Heart left ventricle (tissue), 16 donors: ENCODE data around the gene DCUN1D2. TPM values are rescaled to one million over a fixed set of nuclear protein-coding genes. Genes with fewer than 3 reads are reported as not detected.
"Not testable (repeated sequence)": the region's sequence is repeated elsewhere in the genome, so short reads cannot be mapped to it uniquely, and the experiment has no call there.

ENCODE experiments used
- ATAC-seq, 4 donors: fragments of 200-7000 bp; cut with Tn5 transposase; one replicate each; pipeline ENCODE4 v1.9.1; 2020 to 2022; ENCODE audit warnings: moderate library complexity in 4 of 4, mild to moderate bottlenecking in 3 of 4, moderate number of reproducible peaks in 1 of 4
- DNase-seq, 5 donors: peaks; one replicate each; pipeline ENCODE4 v3.0.0-alpha.2; 2020
- H3K27ac ChIP-seq, 12 donors: fragments of 200-600 bp; sonication (generic) in 4 of 12; one replicate each; pipeline versions ENCODE4 v1.5.0 to v1.8.0; 2016 to 2022; ENCODE audit warnings: mild to moderate bottlenecking in 2 of 12
- H3K27me3 ChIP-seq, 9 donors: fragments of 200-600 bp; sonication (generic) in 2 of 9; one replicate each; pipeline versions ENCODE4 v1.5.1 to v1.8.0; 2016 to 2022; ENCODE audit warnings: mild to moderate bottlenecking in 3 of 9
- H3K36me3 ChIP-seq, 9 donors: fragments of 200-600 bp; sonication (generic) in 2 of 9; one replicate each; pipeline versions ENCODE4 v1.5.0 to v1.8.0; 2018 to 2022; ENCODE audit warnings: mild to moderate bottlenecking in 2 of 9
- H3K4me1 ChIP-seq, 12 donors: fragments of 200-600 bp; sonication (generic) in 4 of 12; one replicate each; pipeline versions ENCODE4 v1.5.0 to v1.8.0; 2016 to 2022; ENCODE audit warnings: mild to moderate bottlenecking in 3 of 12
- H3K4me3 ChIP-seq, 12 donors: fragments of 200-600 bp; sonication (generic) in 4 of 12; one replicate each; pipeline versions ENCODE4 v1.5.0 to v1.8.0; 2017 to 2022; ENCODE audit warnings: mild to moderate bottlenecking in 9 of 12, moderate library complexity in 4 of 12
- H3K9me3 ChIP-seq, 12 donors: fragments of 200-600 bp; sonication (generic) in 4 of 12; one replicate each; pipeline versions ENCODE4 v1.5.0 to v1.8.0; 2016 to 2022; ENCODE audit warnings: mild to moderate bottlenecking in 1 of 12
- CTCF ChIP-seq, 12 donors: fragments of 200-600 bp; sonication (generic) in 4 of 12; IDR thresholded peaks; one replicate each; pipeline versions ENCODE4 v1.5.0 to v1.8.0; 2018 to 2022; ENCODE audit warnings: antibody characterized with exemption in 12 of 12, mild to moderate bottlenecking in 5 of 12
- POLR2A ChIP-seq, 2 donors: fragments of 450-650 bp; IDR thresholded peaks; one replicate each; pipeline ENCODE4 v1.6.1; 2017; ENCODE audit warnings: antibody characterized with exemption in 2 of 2, mild to moderate bottlenecking in 2 of 2, moderate library complexity in 2 of 2
- WGBS, 4 donors: extraction: QIAGEN DNeasy Blood & Tissue Kit in 2 of 4; methylation state at CpG; one replicate each; pipeline versions ENCODE4 v1.1.5 to v1.1.7; 2013 to 2018; 5-methylcytosine and 5-hydroxymethylcytosine counted together
- intact Hi-C, 10 donors: fragments of 100-400 bp; cut with DNase I; formaldehyde crosslinking; loops; one replicate each; pipeline versions ENCODE4 v1.11.1 to v1.14.2; 2022
- polyA plus RNA-seq, 2 donors: library from polyadenylated mRNA; stranded (reverse); fragments of 200-250 nt; gene quantifications; one replicate each; pipeline ENCODE4 v1.2.3, GENCODE V29; 2013
- total RNA-seq, 9 donors: library from RNA; depleted of rRNA in 2 of 9; stranded (reverse); fragments of >200 nt in 2 of 9; fragmentation: NEBNext Ultra II Directional in 3 of 9; extraction: Animal tissue kit (Norgen Biotek cat#: 25700) in 3 of 9; gene quantifications; one replicate each; pipeline versions ENCODE4 v1.1.0 to v1.2.4, GENCODE V29; 2016 to 2023
- donor health status: ischemic (EF 13 %, LVEDD 7.1; RV severe dilation, severe dysfunction).
- donor health status: healthy with polysubstance abuse.
- donor health status: DM: no; HTN: yes; CAD: no.
- donor health status: DM: no; HTN: no; CAD: no.
- donor health status: ischemic (EF 25% LVEDD 6.9; RV normal size, moderate dysfunction).
- donor health status: ischemic (EF 25% LVEDD 5.7; RV mildly dilated, moderate dysfunction).
- donor health status: healthy.
- donor health status: DM: yes; HTN: yes; CAD: no.
- donor health status: ischemic (EF 35%, LVEDD 5.7; RV mildly dilated, moderate dysfunction).
- donor health status: nonischemic (EF 11% LVEDD 7.7; RV severe dilation, severe dysfunction).
- donor health status: DM: yes; HTN: yes; CAD: no.
- donor health status: PGD.
- donor health status: ischemic (EF 29% LVEDD 5.4; RV normal size, mild dysfunction).
- donor health status: nonischemic (EF 23%, LVEDD 6.1; RV moderate dilation, normal function).

DCUN1D2 gene
- total and polyA plus RNA-seq, 11 donors, result 68.7 to 247 (median 153) TPM

- WGBS, 4 donors, result 43 to 56% (median 50%) methylated on average over 4 of the region's 4 CpGs
- Histone ChIP-seq H3K36me3 (peaks cover 0 to 31% (median 26%) of the 10 kb centered on the region in 9 donors), H3K27me3 (no peaks in the 10 kb centered on the region), H3K4me3 (peak overlapping the region; percentile 37 to 76 (median 62)), H3K4me1 (peaks cover 0 to 51% (median 25%) of the 10 kb centered on the region in 12 donors), H3K9me3 (no peaks in the 10 kb centered on the region), H3K27ac (peak overlapping the region; percentile 70 to 96 (median 88))
- ATAC-seq, result no peak
- DNase-seq, result no peak
- intact Hi-C loops, result loop anchor here in 3 of 10 donors (2.0 to 5.0 kb wide), 2 partner anchors 40 to 52 kb away; partner anchors contain the start of gene DCUN1D2 (in 2 of the 3)
- TF ChIP-seq POLR2A (IDR thresholded peaks at IDR 0.05), result no peak
- TF ChIP-seq CTCF (IDR thresholded peaks at IDR 0.05), result no peak
Measured at GRCh38 chr13:113452466-113452865, 38.0 kb downstream of the DCUN1D2 start.

GRCh38 chr13:113451951-113452421, 38.5 kb downstream of the DCUN1D2 start:
- intact Hi-C loops, result loop anchor here in 3 of 10 donors (2.0 to 5.0 kb wide), 2 partner anchors 40 to 51 kb away; partner anchors contain the start of gene DCUN1D2 (in 2 of the 3)
- DNase-seq, result peak; percentile 75 to 89 (median 81)
- H3K27ac ChIP-seq, result peak overlapping the region; percentile 64 to 96 (median 88)
- peaks cover 0 to 27% (median 21%) of the 10 kb centered on the region in 9 donors for H3K36me3 ChIP-seq
- no peaks in the 10 kb centered on the region for H3K27me3 ChIP-seq
- H3K4me3 ChIP-seq, result peak overlapping the region; percentile 37 to 76 (median 62)
- H3K4me1 ChIP-seq, result peaks cover 0 to 52% (median 25%) of the 10 kb centered on the region in 12 donors
- peak; percentile 60 to 77 (median 69) for ATAC-seq
- H3K9me3 ChIP-seq, result no peaks in the 10 kb centered on the region
- 45 to 72% (median 55%) methylated on average over 19 to 24 of the region's 24 CpGs for WGBS, 4 donors
- TF ChIP-seq CTCF (IDR thresholded peaks at IDR 0.05) (no peak), POLR2A (IDR thresholded peaks at IDR 0.05) (peak; percentile 6 to 54)

- 44 to 56% (median 51%) methylated on average over 15 to 18 of the region's 19 CpGs for WGBS, 4 donors
- peak in 2 of 5 donors; percentile 58 to 68 for DNase-seq
- Histone ChIP-seq H3K27ac (peak overlapping the region; percentile 64 to 96 (median 88)), H3K4me3 (peak overlapping the region; percentile 26 to 76 (median 62)), H3K36me3 (peaks cover 0 to 20% (median 11%) of the 10 kb centered on the region in 9 donors), H3K4me1 (peaks cover 3 to 59% (median 29%) of the 10 kb centered on the region in 12 donors)
- H3K9me3 ChIP-seq, H3K27me3 ChIP-seq, ATAC-seq: not testable (repeated sequence)
- intact Hi-C loops, result loop anchor here in 2 of 10 donors (5.0 kb wide), 1 partner anchor 41 kb away; the partner anchor contains the start of gene DCUN1D2 (in 2 of the 2)
- TF ChIP-seq CTCF (IDR thresholded peaks at IDR 0.05), result peak in 6 of 12 donors; percentile 8 to 41 (median 19)
Measured at GRCh38 chr13:113450861-113451620, 39.5 kb downstream of the DCUN1D2 start.

GRCh38 chr13:113450348-113450744, 40.2 kb downstream of the DCUN1D2 start:
- Histone ChIP-seq H3K4me3 (peak overlapping the region in 10 of 12 donors; percentile 15 to 76 (median 64)), H3K4me1 (peaks cover 3 to 60% (median 32%) of the 10 kb centered on the region in 12 donors), H3K27ac (peak overlapping the region in 10 of 12 donors; percentile 37 to 96 (median 77)), H3K36me3 (peaks cover 0 to 13% (median 5%) of the 10 kb centered on the region in 9 donors)
- WGBS, 4 donors, result 50 to 69% (median 53%) methylated on average over 8 to 9 of the region's 9 CpGs
- H3K27me3 ChIP-seq, H3K9me3 ChIP-seq, ATAC-seq: not testable (repeated sequence)
- DNase-seq, result peak in 1 of 5 donors; percentile 19
- intact Hi-C loops, result loop anchor here in 2 of 10 donors (5.0 kb wide), 1 partner anchor 42 kb away; the partner anchor contains the start of gene DCUN1D2 (in 2 of the 2)
